Astrocyte (in vitro differentiated cells and primary cell): ENCODE data around the gene ARL15. TPM values are rescaled to one million over a fixed set of nuclear protein-coding genes. Genes with fewer than 3 reads are reported as not detected.

ENCODE experiments used
- DNase-seq: peaks from one replicate; pipeline ENCODE4 v3.0.0-alpha.2; 2010; ENCODE audit warnings: low read depth
- FAIRE-seq: peaks from 2 replicates; lab custom pipeline; 2011; peaks lifted over from hg19 to GRCh38; lab: Jason Lieb, UNC
- H2AFZ ChIP-seq: 2 replicates; pipeline ENCODE4 v1.6.0; 2012; ENCODE audit warnings: low read depth, low read length, inconsistent platforms
- H3K27ac ChIP-seq: 2 replicates; pipeline ENCODE4 v1.5.1; 2011; ENCODE audit warnings: low read depth, low read length, inconsistent platforms
- H3K27me3 ChIP-seq: 2 replicates; pipeline ENCODE4 v1.6.0; 2011; ENCODE audit warnings: low read length, inconsistent platforms; ENCODE audit not compliant: insufficient read depth
- H3K36me3 ChIP-seq: 2 replicates; pipeline ENCODE4 v1.5.1; 2011; ENCODE audit warnings: low read length, inconsistent platforms; ENCODE audit not compliant: insufficient read depth
- H3K4me1 ChIP-seq: 2 replicates; pipeline ENCODE4 v1.5.1; 2011; ENCODE audit warnings: low read length, inconsistent platforms; ENCODE audit not compliant: insufficient read depth
- H3K4me2 ChIP-seq: 2 replicates; pipeline ENCODE4 v1.6.0; 2012; ENCODE audit warnings: low read length, inconsistent platforms
- H3K4me3 ChIP-seq: 2 replicates; pipeline ENCODE4 v1.5.1; 2011; ENCODE audit warnings: low read depth, mild to moderate bottlenecking, low read length, inconsistent platforms; ENCODE audit not compliant: insufficient read depth
- H3K79me2 ChIP-seq: 2 replicates; pipeline ENCODE4 v1.6.0; 2012; ENCODE audit warnings: mild to moderate bottlenecking, low read length, inconsistent platforms; ENCODE audit not compliant: insufficient read depth
- H3K9ac ChIP-seq: 2 replicates; pipeline ENCODE4 v1.6.0; 2012; ENCODE audit warnings: mild to moderate bottlenecking, low read length, inconsistent platforms
- H3K9me3 ChIP-seq: 2 replicates; pipeline ENCODE4 v1.5.1; 2012; ENCODE audit warnings: low read depth, mild to moderate bottlenecking, low read length, inconsistent platforms; ENCODE audit not compliant: insufficient read depth
- H4K20me1 ChIP-seq: 2 replicates; pipeline ENCODE4 v1.6.0; 2012; ENCODE audit warnings: low read length, inconsistent platforms; ENCODE audit not compliant: insufficient read depth
- H3K27ac Mint-ChIP-seq: one replicate; pipeline ENCODE4 v1.8.0; 2021; ENCODE audit warnings: mild to moderate bottlenecking, mixed read lengths; ENCODE audit not compliant: unreplicated experiment
- H3K27me3 Mint-ChIP-seq: one replicate; pipeline ENCODE4 v1.8.0; 2021; ENCODE audit warnings: low read depth, mixed read lengths; ENCODE audit not compliant: unreplicated experiment
- H3K36me3 Mint-ChIP-seq: one replicate; pipeline ENCODE4 v1.8.0; 2021; ENCODE audit warnings: low read depth, mixed read lengths; ENCODE audit not compliant: unreplicated experiment
- H3K4me1 Mint-ChIP-seq: one replicate; pipeline ENCODE4 v1.8.0; 2021; ENCODE audit warnings: low read depth, mixed read lengths; ENCODE audit not compliant: unreplicated experiment
- H3K4me3 Mint-ChIP-seq: one replicate; pipeline ENCODE4 v1.8.0; 2021; ENCODE audit warnings: mild to moderate bottlenecking, moderate library complexity, mixed read lengths; ENCODE audit not compliant: unreplicated experiment
- H3K9me3 Mint-ChIP-seq: one replicate; pipeline ENCODE4 v1.8.0; 2021; ENCODE audit warnings: mild to moderate bottlenecking, mixed read lengths; ENCODE audit not compliant: unreplicated experiment
- EZH2 ChIP-seq: IDR thresholded peaks from 2 replicates; pipeline ENCODE4 v1.6.1; 2012; ENCODE audit warnings: mild to moderate bottlenecking, low read length, inconsistent platforms; ENCODE audit not compliant: insufficient read depth
- total RNA-seq: library from RNA; stranded (reverse); gene quantifications from 2 replicates; pipeline ENCODE4 v1.2.1, GENCODE V29; 2021
- TF ChIP-seq, protein P1 (sequence below): IDR thresholded peaks from 2 replicates; pipeline ENCODE4 v1.5.1; 2011; ENCODE audit warnings: low read depth, mild to moderate bottlenecking, inconsistent platforms, low read length, moderate library complexity; ENCODE audit not compliant: insufficient read depth

ARL15 gene
- total RNA-seq, 1 donor from 2014 or later = 29.1 TPM

GRCh38 chr5:53972314-53972713, 338.1 kb downstream of the ARL15 start:
- Histone ChIP-seq H3K36me3 (no peaks in the 10 kb centered on the region), H3K27me3 (no peaks in the 10 kb centered on the region), H3K27ac (no peak overlapping the region), H3K9ac (no peak overlapping the region), H3K9me3 (no peaks in the 10 kb centered on the region), H3K4me1 (no peaks in the 10 kb centered on the region), H3K4me3 (no peak overlapping the region), H3K79me2 (no peaks in the 10 kb centered on the region), H3K4me2 (no peak overlapping the region), H2AFZ (no peak overlapping the region), H4K20me1 (no peaks in the 10 kb centered on the region)
- no peak for TF ChIP-seq EZH2
- TF ChIP-seq, protein P1, sequence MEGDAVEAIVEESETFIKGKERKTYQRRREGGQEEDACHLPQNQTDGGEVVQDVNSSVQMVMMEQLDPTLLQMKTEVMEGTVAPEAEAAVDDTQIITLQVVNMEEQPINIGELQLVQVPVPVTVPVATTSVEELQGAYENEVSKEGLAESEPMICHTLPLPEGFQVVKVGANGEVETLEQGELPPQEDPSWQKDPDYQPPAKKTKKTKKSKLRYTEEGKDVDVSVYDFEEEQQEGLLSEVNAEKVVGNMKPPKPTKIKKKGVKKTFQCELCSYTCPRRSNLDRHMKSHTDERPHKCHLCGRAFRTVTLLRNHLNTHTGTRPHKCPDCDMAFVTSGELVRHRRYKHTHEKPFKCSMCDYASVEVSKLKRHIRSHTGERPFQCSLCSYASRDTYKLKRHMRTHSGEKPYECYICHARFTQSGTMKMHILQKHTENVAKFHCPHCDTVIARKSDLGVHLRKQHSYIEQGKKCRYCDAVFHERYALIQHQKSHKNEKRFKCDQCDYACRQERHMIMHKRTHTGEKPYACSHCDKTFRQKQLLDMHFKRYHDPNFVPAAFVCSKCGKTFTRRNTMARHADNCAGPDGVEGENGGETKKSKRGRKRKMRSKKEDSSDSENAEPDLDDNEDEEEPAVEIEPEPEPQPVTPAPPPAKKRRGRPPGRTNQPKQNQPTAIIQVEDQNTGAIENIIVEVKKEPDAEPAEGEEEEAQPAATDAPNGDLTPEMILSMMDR = no peak
- DNase-seq = no peak
- Mint-ChIP-seq H3K27me3 (no peaks in the 10 kb centered on the region), H3K4me1 (no peaks in the 10 kb centered on the region), H3K9me3 (no peaks in the 10 kb centered on the region), H3K4me3 (no peak overlapping the region), H3K27ac (no peak overlapping the region), H3K36me3 (peaks cover 3% of the 10 kb centered on the region)
- no peak for FAIRE-seq

GRCh38 chr5:53971551-53971950, 338.8 kb downstream of the ARL15 start:
- no peaks in the 10 kb centered on the region for H3K27me3 Mint-ChIP-seq
- Histone ChIP-seq H3K9ac (no peak overlapping the region), H2AFZ (no peak overlapping the region), H3K79me2 (no peaks in the 10 kb centered on the region), H3K36me3 (no peaks in the 10 kb centered on the region), H3K27me3 (no peaks in the 10 kb centered on the region), H3K27ac (no peak overlapping the region), H4K20me1 (no peaks in the 10 kb centered on the region), H3K4me1 (no peaks in the 10 kb centered on the region), H3K4me3 (no peak overlapping the region), H3K4me2 (no peak overlapping the region), H3K9me3 (no peaks in the 10 kb centered on the region)
- no peak for DNase-seq
- no peak for TF ChIP-seq EZH2
- TF ChIP-seq, protein P1 = no peak
- no peaks in the 10 kb centered on the region for H3K4me1 Mint-ChIP-seq
- H3K27ac Mint-ChIP-seq = no peak overlapping the region
- H3K4me3 Mint-ChIP-seq = no peak overlapping the region
- peaks cover 2% of the 10 kb centered on the region for H3K36me3 Mint-ChIP-seq
- no peak for FAIRE-seq
- no peaks in the 10 kb centered on the region for H3K9me3 Mint-ChIP-seq

DNA sequence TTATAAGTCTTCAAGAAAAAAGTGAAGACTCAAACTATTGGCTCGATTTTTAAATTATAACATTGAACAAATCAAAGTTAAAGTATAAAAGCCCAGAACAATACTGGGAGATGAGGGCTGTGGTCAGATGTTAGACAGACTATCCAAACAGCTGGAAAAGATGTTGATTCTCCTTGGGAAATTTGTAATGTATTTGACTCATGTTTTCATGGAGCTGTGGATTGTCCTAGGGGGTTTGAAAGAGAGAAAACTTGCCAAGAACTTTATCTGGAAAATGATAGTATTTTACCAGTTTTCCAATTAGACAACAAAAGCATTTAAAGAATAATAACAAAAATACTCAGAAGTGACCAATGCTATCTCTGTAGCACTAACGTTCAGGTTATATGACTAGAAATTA, 339.2 kb downstream of the ARL15 start:
- no peak for DNase-seq
- H3K4me1 Mint-ChIP-seq = no peaks in the 10 kb centered on the region
- TF ChIP-seq, protein P1 = no peak
- TF ChIP-seq EZH2 = no peak

More for the DNA sequence above, 339.2 kb downstream of the ARL15 start:
- H3K36me3 Mint-ChIP-seq = no peaks in the 10 kb centered on the region
- H3K27me3 Mint-ChIP-seq = no peaks in the 10 kb centered on the region
- Histone ChIP-seq H3K79me2 (no peaks in the 10 kb centered on the region), H2AFZ (no peak overlapping the region), H3K36me3 (no peaks in the 10 kb centered on the region), H3K27ac (no peak overlapping the region), H3K4me3 (no peak overlapping the region), H3K9me3 (no peaks in the 10 kb centered on the region), H3K4me2 (no peak overlapping the region), H4K20me1 (no peaks in the 10 kb centered on the region), H3K27me3 (no peaks in the 10 kb centered on the region), H3K4me1 (no peaks in the 10 kb centered on the region), H3K9ac (no peak overlapping the region)
- H3K9me3 Mint-ChIP-seq = no peaks in the 10 kb centered on the region
- no peak overlapping the region for H3K27ac Mint-ChIP-seq
- peak; percentile 67 for FAIRE-seq
- H3K4me3 Mint-ChIP-seq = no peak overlapping the region
